Ishikawa (cell line): ENCODE results near the gene PEDS1.

ENCODE experiments used
- CEBPB ChIP-seq: IDR thresholded peaks from 2 replicates; pipeline ENCODE4 v1.6.1; 2012
- CREB1 ChIP-seq: IDR thresholded peaks from 2 replicates; pipeline ENCODE4 v1.6.1; 2012; ENCODE audit warnings: low read depth
- EGR1 ChIP-seq: IDR thresholded peaks from 2 replicates; pipeline ENCODE4 v1.6.1; 2012
- EP300 ChIP-seq: IDR thresholded peaks from 2 replicates; pipeline ENCODE4 v1.6.1; 2012; ENCODE audit warnings: borderline replicate concordance
- FOXM1 ChIP-seq: IDR thresholded peaks from 2 replicates; pipeline ENCODE4 v1.6.1; 2012; ENCODE audit warnings: low read depth, borderline replicate concordance
- NFIC ChIP-seq: IDR thresholded peaks from 2 replicates; pipeline ENCODE4 v1.6.1; 2012
- RAD21 ChIP-seq: IDR thresholded peaks from 2 replicates; pipeline ENCODE4 v1.6.1; 2012; ENCODE audit warnings: low read depth
- TAF1 ChIP-seq: IDR thresholded peaks from 2 replicates; pipeline ENCODE4 v1.6.1; 2012; ENCODE audit warnings: low read depth, mild to moderate bottlenecking
- TEAD4 ChIP-seq: IDR thresholded peaks from 2 replicates; pipeline ENCODE4 v1.6.1; 2012
- USF1 ChIP-seq: IDR thresholded peaks from 2 replicates; pipeline ENCODE4 v1.6.1; 2012
- YY1 ChIP-seq: IDR thresholded peaks from 2 replicates; pipeline ENCODE4 v1.6.1; 2012; ENCODE audit warnings: low read depth
- TF ChIP-seq, protein P1 (sequence below): IDR thresholded peaks from 2 replicates; pipeline ENCODE4 v1.6.1; 2012; ENCODE audit warnings: low read depth, mild to moderate bottlenecking

DNA sequence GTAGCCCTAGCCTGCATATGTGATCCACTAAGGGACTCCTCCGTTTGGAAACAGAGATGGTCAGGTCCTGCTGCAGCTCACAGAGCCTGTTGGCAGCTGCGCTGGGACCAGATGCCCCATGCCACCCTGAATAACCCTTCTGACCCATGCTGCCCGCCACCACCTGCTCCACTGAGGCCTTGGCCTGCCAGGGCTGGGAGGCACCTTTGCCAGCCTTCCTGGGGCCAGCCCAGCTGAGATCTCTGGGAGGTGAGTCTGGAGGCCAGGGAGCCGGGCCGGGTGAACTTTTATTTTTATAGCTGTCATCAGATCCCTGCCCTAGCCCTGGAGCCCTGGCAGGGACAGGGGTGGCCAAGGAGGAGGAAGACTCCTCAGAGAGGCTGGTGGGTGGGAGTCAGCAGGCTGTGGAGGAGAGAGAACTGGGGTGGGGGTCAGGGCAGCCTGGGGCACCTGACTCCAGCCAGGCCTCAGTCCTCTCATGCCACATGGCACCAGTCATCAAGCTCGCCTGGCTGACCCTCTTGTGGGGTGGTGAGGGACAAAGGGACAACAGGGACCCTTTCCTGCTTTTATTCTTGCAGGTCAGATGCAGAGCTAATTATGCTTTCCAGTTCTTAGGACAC lies 47.1 kb upstream of the PEDS1 start:
- TF ChIP-seq, protein P1, sequence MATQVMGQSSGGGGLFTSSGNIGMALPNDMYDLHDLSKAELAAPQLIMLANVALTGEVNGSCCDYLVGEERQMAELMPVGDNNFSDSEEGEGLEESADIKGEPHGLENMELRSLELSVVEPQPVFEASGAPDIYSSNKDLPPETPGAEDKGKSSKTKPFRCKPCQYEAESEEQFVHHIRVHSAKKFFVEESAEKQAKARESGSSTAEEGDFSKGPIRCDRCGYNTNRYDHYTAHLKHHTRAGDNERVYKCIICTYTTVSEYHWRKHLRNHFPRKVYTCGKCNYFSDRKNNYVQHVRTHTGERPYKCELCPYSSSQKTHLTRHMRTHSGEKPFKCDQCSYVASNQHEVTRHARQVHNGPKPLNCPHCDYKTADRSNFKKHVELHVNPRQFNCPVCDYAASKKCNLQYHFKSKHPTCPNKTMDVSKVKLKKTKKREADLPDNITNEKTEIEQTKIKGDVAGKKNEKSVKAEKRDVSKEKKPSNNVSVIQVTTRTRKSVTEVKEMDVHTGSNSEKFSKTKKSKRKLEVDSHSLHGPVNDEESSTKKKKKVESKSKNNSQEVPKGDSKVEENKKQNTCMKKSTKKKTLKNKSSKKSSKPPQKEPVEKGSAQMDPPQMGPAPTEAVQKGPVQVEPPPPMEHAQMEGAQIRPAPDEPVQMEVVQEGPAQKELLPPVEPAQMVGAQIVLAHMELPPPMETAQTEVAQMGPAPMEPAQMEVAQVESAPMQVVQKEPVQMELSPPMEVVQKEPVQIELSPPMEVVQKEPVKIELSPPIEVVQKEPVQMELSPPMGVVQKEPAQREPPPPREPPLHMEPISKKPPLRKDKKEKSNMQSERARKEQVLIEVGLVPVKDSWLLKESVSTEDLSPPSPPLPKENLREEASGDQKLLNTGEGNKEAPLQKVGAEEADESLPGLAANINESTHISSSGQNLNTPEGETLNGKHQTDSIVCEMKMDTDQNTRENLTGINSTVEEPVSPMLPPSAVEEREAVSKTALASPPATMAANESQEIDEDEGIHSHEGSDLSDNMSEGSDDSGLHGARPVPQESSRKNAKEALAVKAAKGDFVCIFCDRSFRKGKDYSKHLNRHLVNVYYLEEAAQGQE: no peak
- TF ChIP-seq YY1: no peak
- TF ChIP-seq RAD21: no peak
- TF ChIP-seq CEBPB: no peak
- TF ChIP-seq EP300: no peak
- TF ChIP-seq TEAD4: no peak
- no peak for TF ChIP-seq NFIC
- no peak for TF ChIP-seq TAF1
- TF ChIP-seq CREB1: no peak
- TF ChIP-seq USF1: no peak
- TF ChIP-seq FOXM1: no peak
- TF ChIP-seq EGR1: no peak
